SK-N-SH treated with all-trans-retinoic acid at 6 μM for 48 hours (cell line): Measurements from ENCODE around the gene OLIG3.

Experiments used
- ATAC-seq: fragments of 200-7000 bp; cut with Tn5 transposase; 3 replicates; pipeline ENCODE4 v1.9.1; 2020; ENCODE audit warnings: mild to moderate bottlenecking, moderate library complexity
- ARNTL ChIP-seq: fragments of 450-650 bp; formaldehyde crosslinking; IDR thresholded peaks from 2 replicates; pipeline ENCODE4 v1.5.0; 2020; ENCODE audit warnings: low read depth, mild to moderate bottlenecking, moderate library complexity, borderline replicate concordance
- BACH2 ChIP-seq: fragments of 250-450 bp; sonication (Bioruptor Pico); IDR thresholded peaks from 2 replicates; pipeline ENCODE4 v1.9.0; 2021; ENCODE audit warnings: mild to moderate bottlenecking, borderline replicate concordance
- CSDC2 ChIP-seq: fragments of 250-450 bp; sonication (Bioruptor Pico); IDR thresholded peaks from 2 replicates; pipeline ENCODE4 v1.5.0; 2020; ENCODE audit warnings: mild to moderate bottlenecking, moderate library complexity
- ESRRG ChIP-seq: fragments of 250-450 bp; sonication (Bioruptor Pico); IDR thresholded peaks from 2 replicates; pipeline ENCODE4 v1.6.1; 2021; ENCODE audit warnings: mild to moderate bottlenecking
- GLIS3 ChIP-seq: fragments of 250-450 bp; sonication (Bioruptor Pico); IDR thresholded peaks from 2 replicates; pipeline ENCODE4 v1.5.0; 2020; ENCODE audit warnings: mild to moderate bottlenecking, moderate library complexity
- PPARA ChIP-seq: fragments of 250-450 bp; sonication (Bioruptor Pico); IDR thresholded peaks from 2 replicates; pipeline ENCODE4 v1.5.0; 2020; ENCODE audit warnings: mild to moderate bottlenecking, borderline replicate concordance
- RARB ChIP-seq: fragments of 250-450 bp; sonication (Bioruptor Pico); IDR thresholded peaks from 2 replicates; pipeline ENCODE4 v1.8.0; 2021; ENCODE audit warnings: mild to moderate bottlenecking, moderate library complexity
- SNAI2 ChIP-seq: fragments of 250-450 bp; sonication (Bioruptor Pico); IDR thresholded peaks from 2 replicates; pipeline ENCODE4 v1.5.0; 2020; ENCODE audit warnings: mild to moderate bottlenecking, moderate library complexity
- TCF4 ChIP-seq: fragments of 250-450 bp; sonication (Bioruptor Pico); IDR thresholded peaks from 2 replicates; pipeline ENCODE4 v1.8.0; 2021; ENCODE audit warnings: mild to moderate bottlenecking, moderate library complexity, borderline replicate concordance
- ZFP3 ChIP-seq: fragments of 250-450 bp; sonication (Bioruptor Pico); IDR thresholded peaks from 2 replicates; pipeline ENCODE4 v1.5.0; 2020; ENCODE audit warnings: mild to moderate bottlenecking, moderate library complexity
- ZFP30 ChIP-seq: fragments of 450-650 bp; formaldehyde crosslinking; IDR thresholded peaks from 2 replicates; pipeline ENCODE4 v1.5.0; 2022; ENCODE audit warnings: mild to moderate bottlenecking, moderate library complexity
- ZNF565 ChIP-seq: fragments of 450-650 bp; formaldehyde crosslinking; conservative IDR thresholded peaks from 2 replicates; pipeline ENCODE4 v1.5.0; 2020; ENCODE audit warnings: low read depth, mild to moderate bottlenecking, moderate library complexity
- ZNF70 ChIP-seq: fragments of 450-650 bp; formaldehyde crosslinking; IDR thresholded peaks from 2 replicates; pipeline ENCODE4 v1.5.0; 2020; ENCODE audit warnings: mild to moderate bottlenecking, moderate library complexity
- ZNF8 ChIP-seq: fragments of 450-650 bp; formaldehyde crosslinking; IDR thresholded peaks from 2 replicates; pipeline ENCODE4 v1.5.0; 2020; ENCODE audit warnings: mild to moderate bottlenecking, moderate library complexity
- TF ChIP-seq, protein P1 (sequence below): fragments of 250-450 bp; sonication (Bioruptor Pico); IDR thresholded peaks from 2 replicates; pipeline ENCODE4 v1.5.0; 2020; ENCODE audit warnings: mild to moderate bottlenecking, moderate library complexity
- TF ChIP-seq, protein P2 (sequence below): fragments of 250-450 bp; sonication (Bioruptor Pico); IDR thresholded peaks from 2 replicates; pipeline ENCODE4 v1.5.1; 2020; ENCODE audit warnings: low read depth, mild to moderate bottlenecking, moderate library complexity
- TF ChIP-seq, protein P3 (sequence below): fragments of 250-450 bp; sonication (Bioruptor Pico); IDR thresholded peaks from 2 replicates; pipeline ENCODE4 v1.5.1; 2021; ENCODE audit warnings: mild to moderate bottlenecking, moderate library complexity
- TF ChIP-seq, protein P4 (sequence below): fragments of 250-450 bp; sonication (Bioruptor Pico); IDR thresholded peaks from 2 replicates; pipeline ENCODE4 v1.8.0; 2021; ENCODE audit warnings: low read depth, mild to moderate bottlenecking, moderate library complexity, borderline replicate concordance

Gene OLIG3

DNA sequence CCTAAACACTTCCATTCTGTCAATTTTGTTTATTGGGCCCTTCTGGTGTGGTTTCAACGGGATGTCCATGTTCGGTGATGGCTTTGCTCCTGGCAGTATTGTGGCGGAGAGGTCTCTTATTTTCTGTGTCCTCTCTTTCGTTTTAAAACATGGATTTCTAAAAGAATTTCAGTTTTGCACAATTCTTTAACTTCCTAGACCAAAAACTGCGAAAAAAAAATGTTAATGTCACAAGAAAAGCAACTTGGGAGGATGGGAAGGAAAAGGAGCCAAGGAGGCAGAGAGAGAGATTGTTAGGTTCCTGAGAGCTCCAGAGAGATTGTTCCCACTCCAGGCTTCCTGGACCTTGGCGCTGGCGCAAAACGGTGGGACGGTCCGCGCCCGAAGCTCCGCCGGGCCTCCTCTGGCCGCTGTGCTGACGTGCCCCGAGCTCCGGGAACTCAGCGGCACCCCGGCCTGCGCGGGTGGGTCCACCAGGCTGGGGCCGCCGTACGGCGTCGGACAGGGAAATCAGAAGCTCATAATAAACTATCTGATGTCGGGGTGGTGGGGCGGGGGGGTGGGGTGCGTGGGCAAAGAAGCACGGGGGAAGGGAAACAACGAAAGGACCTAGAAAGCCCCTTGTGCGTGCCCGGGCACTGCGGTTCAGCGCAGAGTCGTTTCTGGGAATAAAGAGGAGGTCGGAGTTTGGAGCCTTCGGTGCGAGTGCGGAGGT lies 951 bp upstream of the OLIG3 start (continued):
- TF ChIP-seq, protein P1, sequence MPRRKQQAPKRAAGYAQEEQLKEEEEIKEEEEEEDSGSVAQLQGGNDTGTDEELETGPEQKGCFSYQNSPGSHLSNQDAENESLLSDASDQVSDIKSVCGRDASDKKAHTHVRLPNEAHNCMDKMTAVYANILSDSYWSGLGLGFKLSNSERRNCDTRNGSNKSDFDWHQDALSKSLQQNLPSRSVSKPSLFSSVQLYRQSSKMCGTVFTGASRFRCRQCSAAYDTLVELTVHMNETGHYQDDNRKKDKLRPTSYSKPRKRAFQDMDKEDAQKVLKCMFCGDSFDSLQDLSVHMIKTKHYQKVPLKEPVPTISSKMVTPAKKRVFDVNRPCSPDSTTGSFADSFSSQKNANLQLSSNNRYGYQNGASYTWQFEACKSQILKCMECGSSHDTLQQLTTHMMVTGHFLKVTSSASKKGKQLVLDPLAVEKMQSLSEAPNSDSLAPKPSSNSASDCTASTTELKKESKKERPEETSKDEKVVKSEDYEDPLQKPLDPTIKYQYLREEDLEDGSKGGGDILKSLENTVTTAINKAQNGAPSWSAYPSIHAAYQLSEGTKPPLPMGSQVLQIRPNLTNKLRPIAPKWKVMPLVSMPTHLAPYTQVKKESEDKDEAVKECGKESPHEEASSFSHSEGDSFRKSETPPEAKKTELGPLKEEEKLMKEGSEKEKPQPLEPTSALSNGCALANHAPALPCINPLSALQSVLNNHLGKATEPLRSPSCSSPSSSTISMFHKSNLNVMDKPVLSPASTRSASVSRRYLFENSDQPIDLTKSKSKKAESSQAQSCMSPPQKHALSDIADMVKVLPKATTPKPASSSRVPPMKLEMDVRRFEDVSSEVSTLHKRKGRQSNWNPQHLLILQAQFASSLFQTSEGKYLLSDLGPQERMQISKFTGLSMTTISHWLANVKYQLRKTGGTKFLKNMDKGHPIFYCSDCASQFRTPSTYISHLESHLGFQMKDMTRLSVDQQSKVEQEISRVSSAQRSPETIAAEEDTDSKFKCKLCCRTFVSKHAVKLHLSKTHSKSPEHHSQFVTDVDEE (CRISPR knock-in tag) = no peak
- TF ChIP-seq ZFP30 (CRISPR knock-in tag) (no peak), BACH2 (no peak)

DNA sequence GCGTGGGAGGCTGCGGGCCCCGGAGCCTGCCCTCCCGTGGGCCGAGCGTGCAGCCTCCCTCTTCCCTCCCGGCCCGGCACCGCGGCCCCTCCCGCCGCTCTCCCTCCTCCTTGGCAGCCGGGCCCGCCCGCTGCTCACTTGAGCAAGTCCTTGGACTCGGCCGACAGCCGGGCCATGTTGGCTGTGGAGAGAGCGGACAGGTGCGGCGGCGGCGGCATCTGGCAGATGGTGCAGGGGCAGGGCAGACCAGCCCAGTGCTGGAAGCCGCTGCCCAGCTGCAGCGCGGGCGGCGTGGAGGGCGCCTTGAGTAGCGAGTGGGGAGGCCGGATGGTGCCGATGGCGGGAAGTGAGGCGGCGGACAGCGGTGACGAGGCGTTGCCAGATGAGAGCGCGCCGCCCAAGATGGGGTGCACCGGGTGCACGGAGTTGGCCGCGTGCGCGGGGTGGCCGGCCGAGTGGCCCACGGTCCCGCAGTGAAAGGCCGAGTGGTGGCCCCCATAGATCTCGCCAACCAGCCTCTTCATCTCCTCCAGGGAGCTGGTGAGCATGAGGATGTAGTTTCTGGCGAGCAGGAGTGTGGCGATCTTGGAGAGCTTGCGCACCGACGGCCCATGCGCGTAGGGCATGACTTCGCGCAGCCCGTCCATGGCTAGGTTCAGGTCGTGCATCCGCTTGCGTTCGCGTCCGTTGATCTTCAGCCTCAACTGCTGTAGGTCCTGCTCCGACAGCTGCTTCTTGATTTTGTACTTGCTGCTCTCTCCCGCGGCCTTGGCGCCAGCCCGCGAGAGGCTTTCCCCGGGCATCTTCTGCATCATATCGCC lies 766 bp downstream of the OLIG3 start:
- ATAC-seq = no peak
- TF ChIP-seq, protein P2, sequence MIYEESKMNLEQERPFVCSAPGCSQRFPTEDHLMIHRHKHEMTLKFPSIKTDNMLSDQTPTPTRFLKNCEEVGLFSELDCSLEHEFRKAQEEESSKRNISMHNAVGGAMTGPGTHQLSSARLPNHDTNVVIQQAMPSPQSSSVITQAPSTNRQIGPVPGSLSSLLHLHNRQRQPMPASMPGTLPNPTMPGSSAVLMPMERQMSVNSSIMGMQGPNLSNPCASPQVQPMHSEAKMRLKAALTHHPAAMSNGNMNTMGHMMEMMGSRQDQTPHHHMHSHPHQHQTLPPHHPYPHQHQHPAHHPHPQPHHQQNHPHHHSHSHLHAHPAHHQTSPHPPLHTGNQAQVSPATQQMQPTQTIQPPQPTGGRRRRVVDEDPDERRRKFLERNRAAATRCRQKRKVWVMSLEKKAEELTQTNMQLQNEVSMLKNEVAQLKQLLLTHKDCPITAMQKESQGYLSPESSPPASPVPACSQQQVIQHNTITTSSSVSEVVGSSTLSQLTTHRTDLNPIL (CRISPR knock-in tag) = no peak
- TF ChIP-seq ZFP3 (CRISPR knock-in tag) (no peak), SNAI2 (no peak), PPARA (CRISPR knock-in tag) (no peak), ESRRG (CRISPR knock-in tag) (no peak), ZNF8 (CRISPR knock-in tag) (no peak), ZNF565 (CRISPR knock-in tag) (no peak), ZNF70 (CRISPR knock-in tag) (no peak), TCF4 (no peak)
- TF ChIP-seq, protein P1 (CRISPR knock-in tag) = no peak
- TF ChIP-seq, protein P3, sequence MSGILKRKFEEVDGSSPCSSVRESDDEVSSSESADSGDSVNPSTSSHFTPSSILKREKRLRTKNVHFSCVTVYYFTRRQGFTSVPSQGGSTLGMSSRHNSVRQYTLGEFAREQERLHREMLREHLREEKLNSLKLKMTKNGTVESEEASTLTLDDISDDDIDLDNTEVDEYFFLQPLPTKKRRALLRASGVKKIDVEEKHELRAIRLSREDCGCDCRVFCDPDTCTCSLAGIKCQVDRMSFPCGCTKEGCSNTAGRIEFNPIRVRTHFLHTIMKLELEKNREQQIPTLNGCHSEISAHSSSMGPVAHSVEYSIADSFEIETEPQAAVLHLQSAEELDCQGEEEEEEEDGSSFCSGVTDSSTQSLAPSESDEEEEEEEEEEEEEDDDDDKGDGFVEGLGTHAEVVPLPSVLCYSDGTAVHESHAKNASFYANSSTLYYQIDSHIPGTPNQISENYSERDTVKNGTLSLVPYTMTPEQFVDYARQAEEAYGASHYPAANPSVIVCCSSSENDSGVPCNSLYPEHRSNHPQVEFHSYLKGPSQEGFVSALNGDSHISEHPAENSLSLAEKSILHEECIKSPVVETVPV (CRISPR knock-in tag) = no peak

DNA sequence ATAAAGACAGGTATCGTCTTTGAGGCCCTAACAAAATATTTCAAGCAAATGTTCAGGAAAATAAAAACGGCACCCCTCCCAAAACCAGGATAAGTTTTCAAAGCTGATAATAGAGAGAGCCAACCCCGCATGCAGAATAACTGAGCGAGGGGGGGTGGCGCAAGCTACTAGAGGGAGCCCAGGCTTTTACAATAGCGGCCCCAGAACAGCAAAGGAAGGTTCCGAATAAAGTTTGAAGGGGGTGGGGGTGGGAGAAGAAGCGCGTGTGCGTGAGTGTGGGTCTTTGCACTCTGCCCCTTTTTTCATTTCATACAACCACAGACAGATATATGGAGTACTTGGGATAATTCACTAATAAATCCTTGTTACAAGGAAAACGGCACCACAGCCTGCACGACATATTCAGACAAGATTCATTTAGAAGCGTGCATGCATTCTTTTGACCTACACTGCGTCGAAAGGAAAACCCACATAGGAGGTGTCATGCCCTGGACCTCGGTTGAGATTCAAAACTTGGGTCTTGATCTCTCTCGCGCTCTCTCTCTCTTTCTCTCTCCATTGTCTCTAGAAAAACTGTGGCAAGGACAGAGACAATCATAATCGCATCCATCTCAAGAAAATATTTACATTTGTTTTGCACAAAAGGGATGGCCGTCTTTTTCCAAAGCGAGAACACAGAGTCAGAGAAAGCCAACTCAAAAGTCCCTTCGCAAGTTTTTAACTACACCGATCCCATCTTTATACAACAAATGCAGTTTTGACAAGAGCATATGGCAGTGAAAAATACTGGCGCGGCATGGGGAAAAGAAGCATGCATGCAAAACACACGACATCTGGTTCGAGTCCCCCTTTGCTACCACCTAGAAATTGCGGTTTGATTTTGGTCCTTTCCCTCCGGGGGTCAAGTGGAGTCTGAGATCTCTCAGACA lies 1.6 kb downstream of the OLIG3 start:
- no peak for ATAC-seq
- no peak for TF ChIP-seq ZNF70 (CRISPR knock-in tag)
- TF ChIP-seq ESRRG (CRISPR knock-in tag) = no peak
- no peak for TF ChIP-seq BACH2
- no peak for TF ChIP-seq ZFP3 (CRISPR knock-in tag)
- no peak for TF ChIP-seq ARNTL
- TF ChIP-seq ZNF565 (CRISPR knock-in tag) = no peak
- TF ChIP-seq, protein P3 (CRISPR knock-in tag) = no peak
- no peak for TF ChIP-seq TCF4
- TF ChIP-seq, protein P4, sequence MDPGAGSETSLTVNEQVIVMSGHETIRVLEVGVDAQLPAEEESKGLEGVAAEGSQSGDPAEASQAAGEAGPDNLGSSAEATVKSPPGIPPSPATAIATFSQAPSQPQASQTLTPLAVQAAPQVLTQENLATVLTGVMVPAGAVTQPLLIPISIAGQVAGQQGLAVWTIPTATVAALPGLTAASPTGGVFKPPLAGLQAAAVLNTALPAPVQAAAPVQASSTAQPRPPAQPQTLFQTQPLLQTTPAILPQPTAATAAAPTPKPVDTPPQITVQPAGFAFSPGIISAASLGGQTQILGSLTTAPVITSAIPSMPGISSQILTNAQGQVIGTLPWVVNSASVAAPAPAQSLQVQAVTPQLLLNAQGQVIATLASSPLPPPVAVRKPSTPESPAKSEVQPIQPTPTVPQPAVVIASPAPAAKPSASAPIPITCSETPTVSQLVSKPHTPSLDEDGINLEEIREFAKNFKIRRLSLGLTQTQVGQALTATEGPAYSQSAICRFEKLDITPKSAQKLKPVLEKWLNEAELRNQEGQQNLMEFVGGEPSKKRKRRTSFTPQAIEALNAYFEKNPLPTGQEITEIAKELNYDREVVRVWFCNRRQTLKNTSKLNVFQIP (CRISPR knock-in tag) = no peak
- TF ChIP-seq RARB = no peak
- no peak for TF ChIP-seq ZFP30 (CRISPR knock-in tag)
- no peak for TF ChIP-seq CSDC2 (CRISPR knock-in tag)
- TF ChIP-seq, protein P1 (CRISPR knock-in tag) = no peak
- TF ChIP-seq GLIS3 (CRISPR knock-in tag) = no peak
